HepG2 (cell line): ENCODE measurements around the gene CD7. TPM values are rescaled to one million over a fixed set of nuclear protein-coding genes. Genes with fewer than 3 reads are reported as not detected.
A peak's percentile ranks its signal among the peaks of the same experiment; 100 is the strongest.

Source experiments
- DNMT3B ChIP-seq: conservative IDR thresholded peaks from 2 replicates; pipeline ENCODE4 v1.6.1; 2016; ENCODE audit warnings: missing biosample characterization, control low read depth
- HNF4G ChIP-seq, 2 experiments: sonication (generic) in 1 of 2; formaldehyde crosslinking in 1 of 2; IDR thresholded peaks; 2 replicates each; pipeline versions ENCODE4 v1.4.0 to v1.6.1; 2011 to 2020; ENCODE audit warnings: borderline replicate concordance in 2 of 2, low read depth in 2 of 2, mild to moderate bottlenecking in 2 of 2, low read length in 1 of 2, missing genetic modification reagents in 1 of 2, moderate library complexity in 1 of 2
- KIAA2018 ChIP-seq: sonication (generic); formaldehyde crosslinking; IDR thresholded peaks from 2 replicates; pipeline ENCODE4 v1.5.0; 2020; ENCODE audit warnings: mild to moderate bottlenecking, missing genetic modification reagents, borderline replicate concordance
- LRRFIP1 ChIP-seq: sonication (generic); formaldehyde crosslinking; conservative IDR thresholded peaks from 2 replicates; pipeline ENCODE4 v1.4.0; 2020; ENCODE audit warnings: missing genetic modification reagents
- NR2F1 ChIP-seq, 2 experiments: fragments of 450-650 bp in 1 of 2; formaldehyde crosslinking in 1 of 2; IDR thresholded peaks; 2 replicates each; pipeline versions ENCODE4 v1.5.0 to v1.6.1; 2016 to 2020; ENCODE audit warnings: mild to moderate bottlenecking in 1 of 2, missing compliant biosample characterization in 1 of 2, missing genetic modification reagents in 1 of 2, moderate library complexity in 1 of 2
- PRDM10 ChIP-seq: sonication (generic); formaldehyde crosslinking; IDR thresholded peaks from 2 replicates; pipeline ENCODE4 v1.4.0; 2020; ENCODE audit warnings: low read depth, missing genetic modification reagents
- SMYD3 ChIP-seq: sonication (generic); formaldehyde crosslinking; IDR thresholded peaks from 2 replicates; pipeline ENCODE4 v1.8.1; 2023; ENCODE audit warnings: mild to moderate bottlenecking, missing genetic modification reagents
- polyA plus RNA-seq, 8 experiments: library from polyadenylated mRNA; depleted of rRNA in 3 of 8; stranded (reverse) in 7 of 8; unstranded in 1 of 8; fragments of >200 nt; fragmentation: Illumina TruSeq in 4 of 8; extraction: Trizol in 4 of 8; gene quantifications; 2 replicates each; pipeline versions ENCODE4 v1.2.1 to v1.2.3, GENCODE V29; 2011 to 2016; ENCODE audit warnings: low read depth in 4 of 8, missing spikeins in 1 of 8, mixed read lengths in 1 of 8; ENCODE audit not compliant: insufficient read depth in 1 of 8
- total RNA-seq, 5 experiments: library from RNA; depleted of rRNA; stranded (reverse); fragments of >200 nt; fragmentation: Illumina TruSeq; extraction: Trizol; gene quantifications; 2 replicates each; pipeline ENCODE4 v1.2.3, GENCODE V29; 2016; ENCODE audit warnings: low read depth in 1 of 5

The CD7 gene
- total and polyA plus RNA-seq, 2 of the 13 experiments (the other 11 are each of a cell fraction or from before 2014, with no cell fraction given): 67.6 to 76.4 TPM

GRCh38 chr17:82345151-82345976 lies 28.0 kb upstream of the CD7 start (continued):
- TF ChIP-seq KIAA2018 (CRISPR knock-in tag): no peak
- TF ChIP-seq LRRFIP1 (CRISPR knock-in tag): no peak
- peak; percentile 83; the same call in 1 of the 2 replicates for TF ChIP-seq DNMT3B
- TF ChIP-seq PRDM10 (CRISPR knock-in tag): no peak
- TF ChIP-seq HNF4G (IDR thresholded peaks at IDR 0.05; ENCODE audit: borderline replicate concordance, low read depth, low read length): no peak
- peak; percentile 57; the same call in 1 of the 2 replicates for TF ChIP-seq HNF4G (CRISPR knock-in tag; IDR thresholded peaks at IDR 0.05; ENCODE audit: borderline replicate concordance, low read depth)
- TF ChIP-seq NR2F1 (CRISPR knock-in tag; IDR thresholded peaks at IDR 0.05): no peak
- TF ChIP-seq SMYD3 (CRISPR knock-in tag): no peak
